ENCODE measurements around the gene BARHL1.

- TF ChIP-seq CTCF (IDR thresholded peaks at IDR 0.05) (no peak), EZH2 (IDR thresholded peaks at IDR 0.05) (no peak), EZH2phosphoT487 (IDR thresholded peaks at IDR 0.05) (no peak)
These were observed 55.4 kb downstream of the BARHL1 start for GRCh38 chr9:132637801-132638200.

Measured in neural progenitor cell (in vitro differentiated cells).